T-helper 1 cell (primary cell): ENCODE measurements around the gene HIVEP1.

Experiments
- DNase-seq, 5 donors: peaks; one replicate each; pipeline ENCODE4 v3.0.0-alpha.2; 2012 to 2020

HIVEP1 gene

GRCh38 chr6:11994875-11995461 lies 17.1 kb upstream of the HIVEP1 start:
- no peak for DNase-seq

GRCh38 chr6:11996751-11997150 lies 15.4 kb upstream of the HIVEP1 start:
- no peak for DNase-seq

- DNase-seq, result no peak
Observed at GRCh38 chr6:11999246-11999645, 12.9 kb upstream of the HIVEP1 start.

- no peak for DNase-seq
Observed at GRCh38 chr6:12000174-12000573, 11.9 kb upstream of the HIVEP1 start.

GRCh38 chr6:12001004-12001705 lies 11.0 kb upstream of the HIVEP1 start:
- no peak for DNase-seq

- DNase-seq, result no peak
Observed at GRCh38 chr6:12001706-12002435, 10.2 kb upstream of the HIVEP1 start.

- DNase-seq, result no peak
Observed at GRCh38 chr6:12007473-12007872, 4.6 kb upstream of the HIVEP1 start.

- DNase-seq, result no peak
Observed at GRCh38 chr6:12007887-12008286, 4.2 kb upstream of the HIVEP1 start.

- DNase-seq, result peak; percentile 75 to 84 (median 81)
Observed at GRCh38 chr6:12008366-12009179, 3.5 kb upstream of the HIVEP1 start.

GRCh38 chr6:12009180-12009685 lies 2.9 kb upstream of the HIVEP1 start:
- no peak for DNase-seq

- no peak for DNase-seq
Observed at GRCh38 chr6:12009876-12010634, 2.1 kb upstream of the HIVEP1 start.

- no peak for DNase-seq
Observed at GRCh38 chr6:12010635-12011275, 1.4 kb upstream of the HIVEP1 start.

- peak; percentile 95 to 97 (median 96) for DNase-seq
Observed at GRCh38 chr6:12011276-12012037, 655 bp upstream of the HIVEP1 start.

GRCh38 chr6:12012558-12013306 lies 620 bp downstream of the HIVEP1 start:
- DNase-seq, result peak; percentile 60 to 78 (median 72)

GRCh38 chr6:12013307-12013719 lies 1.2 kb downstream of the HIVEP1 start:
- no peak for DNase-seq

- no peak for DNase-seq
Observed at GRCh38 chr6:12014027-12014872, 2.1 kb downstream of the HIVEP1 start.

GRCh38 chr6:12014873-12015149 lies 2.7 kb downstream of the HIVEP1 start:
- no peak for DNase-seq

GRCh38 chr6:12017263-12017662 lies 5.2 kb downstream of the HIVEP1 start:
- no peak for DNase-seq

GRCh38 chr6:12017876-12018401 lies 5.8 kb downstream of the HIVEP1 start:
- DNase-seq, result no peak
